ENCODE measurements around the gene CCT6B.

CCT6B gene

DNA sequence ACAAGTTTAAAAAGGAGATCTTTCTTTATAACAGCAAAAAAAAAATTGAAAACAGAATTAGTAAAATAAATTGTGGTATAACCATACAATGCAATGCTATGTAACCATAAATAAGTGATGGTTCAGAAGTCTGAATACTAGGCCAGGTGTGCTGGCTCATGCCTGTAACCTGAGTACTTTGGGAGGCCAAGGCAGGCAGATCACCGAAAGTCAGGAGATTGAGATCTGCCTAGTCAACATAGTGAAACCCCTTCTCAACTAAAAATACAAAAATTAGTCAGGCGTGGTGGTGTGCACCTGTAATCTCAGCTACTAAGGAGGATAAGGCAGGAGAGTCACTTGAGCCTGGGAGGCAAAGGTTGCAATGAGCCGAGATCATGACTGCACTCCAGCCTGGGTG is 34.6 kb downstream of the CCT6B start:
- TF ChIP-seq, protein P1, sequence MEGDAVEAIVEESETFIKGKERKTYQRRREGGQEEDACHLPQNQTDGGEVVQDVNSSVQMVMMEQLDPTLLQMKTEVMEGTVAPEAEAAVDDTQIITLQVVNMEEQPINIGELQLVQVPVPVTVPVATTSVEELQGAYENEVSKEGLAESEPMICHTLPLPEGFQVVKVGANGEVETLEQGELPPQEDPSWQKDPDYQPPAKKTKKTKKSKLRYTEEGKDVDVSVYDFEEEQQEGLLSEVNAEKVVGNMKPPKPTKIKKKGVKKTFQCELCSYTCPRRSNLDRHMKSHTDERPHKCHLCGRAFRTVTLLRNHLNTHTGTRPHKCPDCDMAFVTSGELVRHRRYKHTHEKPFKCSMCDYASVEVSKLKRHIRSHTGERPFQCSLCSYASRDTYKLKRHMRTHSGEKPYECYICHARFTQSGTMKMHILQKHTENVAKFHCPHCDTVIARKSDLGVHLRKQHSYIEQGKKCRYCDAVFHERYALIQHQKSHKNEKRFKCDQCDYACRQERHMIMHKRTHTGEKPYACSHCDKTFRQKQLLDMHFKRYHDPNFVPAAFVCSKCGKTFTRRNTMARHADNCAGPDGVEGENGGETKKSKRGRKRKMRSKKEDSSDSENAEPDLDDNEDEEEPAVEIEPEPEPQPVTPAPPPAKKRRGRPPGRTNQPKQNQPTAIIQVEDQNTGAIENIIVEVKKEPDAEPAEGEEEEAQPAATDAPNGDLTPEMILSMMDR (conservative IDR thresholded peaks at IDR 0.05) = no peak
- no peak overlapping the region for H3K27ac ChIP-seq

DNA sequence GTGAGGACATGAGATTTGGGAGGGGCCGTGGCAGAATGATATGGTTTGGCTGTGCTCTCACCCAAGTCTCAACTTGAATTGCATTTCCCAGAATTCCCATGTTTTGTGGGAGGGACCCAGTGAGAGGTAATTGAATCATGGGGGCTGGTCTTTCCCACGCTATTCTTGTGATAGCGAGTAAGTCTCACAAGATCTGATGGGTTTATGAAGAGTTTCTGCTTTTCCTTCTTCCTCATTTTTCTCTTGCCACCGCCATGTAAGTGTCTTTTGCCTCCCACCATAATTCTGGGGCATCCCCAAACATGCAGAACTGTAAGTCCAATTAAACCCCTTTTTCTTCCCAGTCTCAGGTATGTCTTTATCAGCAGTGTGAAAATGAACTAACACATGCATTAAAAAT is 40.6 kb downstream of the CCT6B start:
- TF ChIP-seq, protein P1 (conservative IDR thresholded peaks at IDR 0.05) = no peak
- no peak overlapping the region for H3K27ac ChIP-seq

DNA sequence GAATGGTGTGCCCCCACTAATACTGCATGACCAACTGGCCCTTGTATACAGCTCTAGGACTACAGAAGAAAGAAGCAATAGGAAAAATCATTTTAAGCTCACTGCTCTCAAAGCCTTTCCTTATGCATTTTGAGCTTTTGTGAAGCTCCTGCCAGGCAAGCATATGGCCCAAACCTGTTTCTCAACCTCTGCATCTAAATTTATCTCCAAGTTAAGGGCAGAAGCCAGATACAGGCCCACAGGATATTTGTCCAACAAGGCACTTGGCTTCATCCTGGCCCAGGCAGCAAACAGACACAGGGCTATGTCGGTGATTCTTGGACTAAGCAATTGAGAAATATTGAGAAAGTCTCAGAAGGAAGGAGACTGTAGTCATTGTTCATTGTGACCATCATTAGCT is 43.9 kb downstream of the CCT6B start:
- TF ChIP-seq, protein P1 (conservative IDR thresholded peaks at IDR 0.05) = no peak
- H3K27ac ChIP-seq = peak overlapping the region; percentile 75

GRCh38 chr17:34916120-34916519 is 45.1 kb downstream of the CCT6B start:
- TF ChIP-seq, protein P1 (conservative IDR thresholded peaks at IDR 0.05) = no peak; the same call in 1 of the 2 replicates
- peak overlapping the region; percentile 75 for H3K27ac ChIP-seq

DNA sequence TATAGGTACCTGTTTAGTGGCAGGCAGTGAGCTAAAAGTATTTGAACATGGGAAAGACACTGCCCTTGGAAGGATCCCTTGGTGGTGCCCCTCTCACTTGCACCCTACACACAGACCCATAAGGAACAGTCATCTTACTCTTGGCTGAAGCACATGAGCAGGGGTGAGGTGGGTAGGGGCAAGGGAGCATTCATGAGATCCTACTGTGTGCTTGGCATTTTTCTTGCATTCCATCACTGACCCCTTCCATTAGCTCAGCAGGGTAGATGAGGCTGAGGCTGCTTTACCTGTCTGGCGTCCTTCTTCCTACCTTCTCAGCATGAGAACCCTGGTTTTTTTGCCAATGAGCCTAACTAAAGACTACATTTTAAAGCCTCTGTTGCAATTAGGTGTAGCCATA is 48.3 kb downstream of the CCT6B start:
- H3K27ac ChIP-seq = no peak overlapping the region
- TF ChIP-seq, protein P1 (conservative IDR thresholded peaks at IDR 0.05) = no peak

DNA sequence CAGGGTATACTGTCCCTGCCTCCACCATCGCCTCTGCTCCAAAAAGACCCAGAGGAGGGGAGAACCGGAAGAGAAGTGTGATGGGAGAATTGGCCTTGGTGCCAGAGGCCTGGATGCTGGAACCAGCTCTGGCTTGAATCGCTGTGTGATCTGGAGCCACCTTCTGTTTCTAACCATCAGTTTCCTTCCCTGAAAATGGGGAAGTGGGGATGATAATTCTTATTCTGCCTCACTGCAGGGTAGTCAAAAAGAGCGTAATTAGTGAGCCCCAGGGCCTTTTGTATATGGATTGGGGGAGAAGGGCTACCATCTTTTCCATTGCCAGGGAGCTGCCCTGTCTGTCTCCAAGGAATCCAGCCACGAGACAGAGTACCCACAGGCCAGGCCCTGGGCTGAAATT is 52.2 kb downstream of the CCT6B start:
- H3K27ac ChIP-seq = no peak overlapping the region
- TF ChIP-seq, protein P1 (conservative IDR thresholded peaks at IDR 0.05) = no peak

- TF ChIP-seq, protein P1 (conservative IDR thresholded peaks at IDR 0.05) = no peak
- H3K27ac ChIP-seq = no peak overlapping the region
Measured at GRCh38 chr17:34902831-34903547, 58.3 kb downstream of the CCT6B start.
